Activated naive CD4-positive, alpha-beta T cell treated with anti-CD3 and anti-CD28 coated beads, Interleukin-2, amount 50 U/mL, for 24 hours (primary cell): ENCODE measurements around the gene FAAP20.

Source experiments
- H3K27ac Mint-ChIP-seq: one replicate; pipeline ENCODE4 v1.8.0; 2021; ENCODE audit warnings: mild to moderate bottlenecking, mixed read lengths
- H3K27me3 Mint-ChIP-seq: one replicate; pipeline ENCODE4 v1.8.0; 2021; ENCODE audit warnings: mixed read lengths
- H3K36me3 Mint-ChIP-seq: one replicate; pipeline ENCODE4 v1.8.0; 2021; ENCODE audit warnings: mixed read lengths
- H3K4me1 Mint-ChIP-seq: one replicate; pipeline ENCODE4 v1.8.0; 2021; ENCODE audit warnings: mixed read lengths
- H3K4me3 Mint-ChIP-seq: one replicate; pipeline ENCODE4 v1.8.0; 2021; ENCODE audit warnings: mild to moderate bottlenecking, mixed read lengths
- H3K9me3 Mint-ChIP-seq: one replicate; pipeline ENCODE4 v1.8.0; 2021; ENCODE audit warnings: mixed read lengths

Gene FAAP20

DNA sequence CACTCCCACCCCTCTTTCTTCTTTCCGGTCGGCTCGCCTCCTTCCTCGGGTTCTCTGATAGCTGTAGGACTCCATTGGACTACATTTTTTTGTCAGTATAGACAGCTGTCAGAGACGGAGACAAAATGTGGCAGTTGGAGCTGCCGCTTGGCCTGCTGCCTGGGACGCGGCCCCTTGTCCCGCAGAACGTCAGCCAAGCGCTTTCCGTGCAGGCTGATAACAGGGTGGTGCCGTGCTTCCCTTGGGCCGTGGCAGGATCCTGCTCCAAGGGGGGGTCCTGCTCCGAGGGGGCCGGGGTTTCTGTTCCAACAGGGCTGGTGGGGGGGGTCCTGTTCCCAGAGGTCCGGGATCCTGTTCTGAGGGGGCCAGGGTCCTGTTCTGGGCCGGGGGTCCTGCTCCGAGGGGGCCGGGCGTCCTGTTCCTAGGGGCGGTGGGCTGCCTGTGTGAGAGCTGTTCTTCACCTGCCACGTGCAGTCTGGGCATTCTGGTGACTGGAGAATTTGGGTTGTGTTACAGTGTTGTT is 38.4 kb upstream of the FAAP20 start:
- H3K27me3 Mint-ChIP-seq: no peaks in the 10 kb centered on the region
- peaks cover 64% of the 10 kb centered on the region for H3K4me1 Mint-ChIP-seq
- peak overlapping the region; percentile 89 for H3K27ac Mint-ChIP-seq
- peak overlapping the region; percentile 94 for H3K4me3 Mint-ChIP-seq
- no peaks in the 10 kb centered on the region for H3K9me3 Mint-ChIP-seq
- H3K36me3 Mint-ChIP-seq: peaks cover 4% of the 10 kb centered on the region

DNA sequence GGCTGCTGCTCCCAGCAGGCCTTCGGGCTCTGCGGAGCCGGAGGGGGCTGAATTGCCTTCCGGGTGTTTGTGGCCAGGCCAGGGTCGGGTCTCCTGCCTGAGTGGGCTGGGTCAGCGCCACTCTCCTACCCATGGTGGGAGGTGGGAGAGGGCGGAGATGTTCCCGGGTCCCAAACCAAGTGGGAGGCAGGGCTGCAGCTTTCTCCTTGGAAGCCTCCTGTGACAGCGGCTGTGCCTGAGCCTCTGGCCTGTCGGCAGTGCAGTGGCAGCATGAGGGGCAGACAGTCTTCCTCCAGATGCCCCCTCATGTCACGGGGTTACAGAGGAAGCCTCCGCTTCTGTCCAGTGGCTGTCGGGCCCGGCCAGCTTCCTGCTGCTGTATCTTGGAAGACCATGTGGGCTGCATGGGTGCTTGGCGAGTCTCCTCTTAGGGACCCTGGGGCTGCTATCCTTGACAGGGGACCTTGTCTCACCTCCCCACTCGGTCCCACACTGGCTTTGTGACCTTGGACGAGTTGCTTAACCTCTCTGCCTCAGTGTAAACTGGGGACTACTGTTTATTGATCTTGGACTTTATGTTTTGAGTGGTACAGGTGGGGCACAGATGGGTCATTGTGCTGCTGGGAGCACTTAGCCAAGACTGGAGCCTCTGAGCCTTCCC is 37.8 kb upstream of the FAAP20 start:
- peak overlapping the region; percentile 98 for H3K27ac Mint-ChIP-seq
- no peaks in the 10 kb centered on the region for H3K9me3 Mint-ChIP-seq
- H3K36me3 Mint-ChIP-seq: peaks cover 4% of the 10 kb centered on the region
- no peaks in the 10 kb centered on the region for H3K27me3 Mint-ChIP-seq
- peaks cover 59% of the 10 kb centered on the region for H3K4me1 Mint-ChIP-seq
- H3K4me3 Mint-ChIP-seq: peak overlapping the region; percentile 94

DNA sequence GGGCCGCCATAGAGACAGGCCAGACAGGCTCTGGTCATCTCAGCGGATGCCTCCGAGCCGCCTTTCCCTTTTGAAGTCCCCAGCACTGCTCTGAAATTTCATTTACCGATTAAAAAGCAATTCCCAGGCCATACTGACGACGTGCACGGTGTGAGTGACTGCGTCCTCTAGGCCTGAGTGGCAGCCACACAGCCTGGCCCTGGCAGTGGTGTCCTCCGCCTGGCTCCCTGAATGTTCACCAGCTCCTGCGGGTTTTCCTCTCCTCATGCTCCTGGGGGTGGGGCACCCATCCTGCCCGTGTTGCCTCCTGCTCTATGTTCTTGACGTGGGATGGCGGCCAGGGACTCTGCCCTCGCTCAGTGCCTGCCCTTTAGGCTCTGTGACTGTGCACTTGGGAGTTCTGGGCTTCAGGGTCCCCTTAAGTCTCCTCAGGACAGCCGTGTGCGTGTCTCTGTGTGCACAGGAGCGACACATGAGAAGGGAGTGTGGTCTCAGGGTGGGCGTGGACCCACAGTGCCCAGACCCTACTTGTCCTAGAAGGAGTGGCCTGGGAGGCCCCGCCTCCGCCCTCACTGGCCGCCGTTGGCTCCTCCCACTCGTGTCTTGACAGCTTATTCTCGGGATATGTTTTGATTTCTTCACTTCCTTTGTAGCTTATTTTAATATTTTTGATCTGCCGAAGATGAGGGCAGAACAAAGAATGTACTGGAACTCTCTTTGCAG is 37.1 kb upstream of the FAAP20 start:
- Mint-ChIP-seq H3K27me3 (no peaks in the 10 kb centered on the region), H3K27ac (peak overlapping the region; percentile 98), H3K36me3 (peaks cover 4% of the 10 kb centered on the region), H3K9me3 (no peaks in the 10 kb centered on the region), H3K4me3 (peak overlapping the region; percentile 94), H3K4me1 (peaks cover 53% of the 10 kb centered on the region)

DNA sequence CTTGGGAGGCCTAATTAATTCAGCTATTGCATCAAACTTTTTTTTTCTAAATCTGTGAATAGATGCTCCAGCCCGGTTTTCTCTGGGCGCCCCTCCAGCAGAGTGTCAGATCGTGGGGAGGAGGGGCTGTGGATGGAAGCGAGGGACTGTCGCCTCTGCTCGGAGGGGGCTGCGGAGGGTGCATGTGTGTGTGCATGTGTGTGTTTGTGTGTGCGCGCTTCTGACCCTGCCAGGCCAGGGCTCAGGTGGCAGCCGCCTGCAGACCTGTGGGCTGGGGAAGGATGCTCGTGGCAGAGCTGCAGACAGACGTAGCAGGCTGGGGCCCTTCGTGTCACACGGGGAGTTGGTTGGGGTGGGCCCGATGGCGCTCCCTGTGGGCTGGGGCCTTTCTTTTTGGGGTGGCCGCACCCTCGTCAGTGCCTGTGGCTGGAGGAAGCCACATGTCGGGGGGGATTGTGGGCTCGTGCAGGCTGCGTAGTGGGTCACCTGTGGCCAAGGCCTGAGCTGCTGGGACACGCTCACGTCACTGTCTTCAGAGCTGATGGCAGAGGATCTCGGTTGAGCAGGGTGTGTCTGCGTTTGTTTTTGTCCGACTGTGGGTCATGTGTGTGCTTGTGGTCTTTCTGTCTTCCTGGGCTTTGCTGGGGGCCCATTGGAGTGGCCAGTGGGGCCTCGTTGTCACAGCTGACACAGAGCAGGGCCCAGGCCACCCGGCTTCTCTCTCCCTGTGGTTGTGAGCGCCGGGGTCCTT is 36.4 kb upstream of the FAAP20 start:
- H3K4me3 Mint-ChIP-seq: peak overlapping the region; percentile 94
- no peaks in the 10 kb centered on the region for H3K9me3 Mint-ChIP-seq
- H3K4me1 Mint-ChIP-seq: peaks cover 50% of the 10 kb centered on the region
- H3K36me3 Mint-ChIP-seq: peaks cover 4% of the 10 kb centered on the region
- peak overlapping the region; percentile 98 for H3K27ac Mint-ChIP-seq
- no peaks in the 10 kb centered on the region for H3K27me3 Mint-ChIP-seq

DNA sequence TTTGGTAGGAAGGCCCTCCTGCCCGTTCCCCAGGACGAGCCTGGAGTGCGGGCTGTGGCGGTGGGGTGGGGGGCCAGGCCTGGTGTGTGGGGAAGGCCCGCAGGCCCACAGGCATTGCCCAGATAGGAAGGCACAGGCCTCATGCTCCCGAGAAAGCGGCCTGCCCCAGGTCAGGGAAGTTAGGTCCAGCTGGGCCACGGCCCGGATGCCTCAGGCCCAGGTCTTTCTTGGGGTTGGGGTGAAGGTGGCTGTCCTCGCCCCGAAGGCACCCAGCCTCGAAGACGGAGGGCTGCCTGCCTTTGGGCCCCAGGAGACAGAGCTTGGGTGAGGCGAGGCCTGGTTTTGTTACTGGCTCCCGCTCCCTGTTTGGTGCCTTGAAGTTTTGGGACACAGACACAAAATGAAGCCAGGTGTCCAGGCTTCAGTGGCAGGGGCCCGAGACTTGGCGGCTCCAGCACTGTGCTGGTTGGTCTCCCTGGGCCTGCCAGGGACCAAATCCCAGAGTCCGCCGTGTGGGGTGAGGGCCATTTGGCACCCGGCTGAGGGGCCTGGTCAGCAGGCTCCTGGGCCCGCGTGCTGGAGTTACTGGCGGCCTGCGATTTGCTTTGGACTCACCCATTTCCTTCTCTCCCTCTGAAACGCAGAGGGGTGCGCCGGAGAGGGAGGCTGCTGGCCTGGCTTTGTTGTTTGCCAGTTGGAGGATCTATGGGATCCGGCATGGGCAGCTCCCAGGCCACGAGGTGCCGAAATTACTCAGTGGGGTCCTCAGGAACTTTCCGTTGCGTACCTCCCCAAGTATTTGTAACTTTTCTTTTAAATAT is 35.5 kb upstream of the FAAP20 start:
- H3K4me3 Mint-ChIP-seq: peak overlapping the region; percentile 94
- peak overlapping the region; percentile 98 for H3K27ac Mint-ChIP-seq
- no peaks in the 10 kb centered on the region for H3K27me3 Mint-ChIP-seq
- H3K36me3 Mint-ChIP-seq: peaks cover 2% of the 10 kb centered on the region
- H3K4me1 Mint-ChIP-seq: peaks cover 41% of the 10 kb centered on the region
- H3K9me3 Mint-ChIP-seq: no peaks in the 10 kb centered on the region

DNA sequence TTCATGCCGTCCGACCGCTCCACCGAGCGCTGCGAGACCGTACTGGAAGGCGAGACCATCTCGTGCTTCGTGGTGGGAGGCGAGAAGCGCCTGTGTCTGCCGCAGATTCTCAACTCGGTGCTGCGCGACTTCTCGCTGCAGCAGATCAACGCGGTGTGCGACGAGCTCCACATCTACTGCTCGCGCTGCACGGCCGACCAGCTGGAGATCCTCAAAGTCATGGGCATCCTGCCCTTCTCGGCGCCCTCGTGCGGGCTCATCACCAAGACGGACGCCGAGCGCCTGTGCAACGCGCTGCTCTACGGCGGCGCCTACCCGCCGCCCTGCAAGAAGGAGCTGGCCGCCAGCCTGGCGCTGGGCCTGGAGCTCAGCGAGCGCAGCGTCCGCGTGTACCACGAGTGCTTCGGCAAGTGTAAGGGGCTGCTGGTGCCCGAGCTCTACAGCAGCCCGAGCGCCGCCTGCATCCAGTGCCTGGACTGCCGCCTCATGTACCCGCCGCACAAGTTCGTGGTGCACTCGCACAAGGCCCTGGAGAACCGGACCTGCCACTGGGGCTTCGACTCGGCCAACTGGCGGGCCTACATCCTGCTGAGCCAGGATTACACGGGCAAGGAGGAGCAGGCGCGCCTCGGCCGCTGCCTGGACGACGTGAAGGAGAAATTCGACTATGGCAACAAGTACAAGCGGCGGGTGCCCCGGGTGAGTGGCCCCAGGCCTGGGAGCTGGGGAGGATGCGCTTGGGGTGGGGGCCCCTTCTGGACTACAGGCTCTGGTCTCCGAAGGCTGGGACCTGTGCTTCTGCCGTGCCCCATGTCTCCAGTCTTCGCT is 34.7 kb upstream of the FAAP20 start:
- Mint-ChIP-seq H3K4me3 (peak overlapping the region; percentile 94), H3K36me3 (peaks cover 2% of the 10 kb centered on the region), H3K27ac (peak overlapping the region; percentile 92), H3K9me3 (no peaks in the 10 kb centered on the region), H3K4me1 (peaks cover 36% of the 10 kb centered on the region), H3K27me3 (no peaks in the 10 kb centered on the region)

DNA sequence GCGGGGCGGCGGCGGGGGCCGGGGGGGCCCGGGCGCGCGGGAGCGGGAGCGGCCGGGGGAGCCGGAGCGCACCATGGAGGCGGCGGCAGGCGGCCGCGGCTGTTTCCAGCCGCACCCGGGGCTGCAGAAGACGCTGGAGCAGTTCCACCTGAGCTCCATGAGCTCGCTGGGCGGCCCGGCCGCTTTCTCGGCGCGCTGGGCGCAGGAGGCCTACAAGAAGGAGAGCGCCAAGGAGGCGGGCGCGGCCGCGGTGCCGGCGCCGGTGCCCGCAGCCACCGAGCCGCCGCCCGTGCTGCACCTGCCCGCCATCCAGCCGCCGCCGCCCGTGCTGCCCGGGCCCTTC is 34.1 kb upstream of the FAAP20 start:
- H3K4me1 Mint-ChIP-seq: peaks cover 31% of the 10 kb centered on the region
- peak overlapping the region; percentile 94 for H3K4me3 Mint-ChIP-seq
- peaks cover 2% of the 10 kb centered on the region for H3K36me3 Mint-ChIP-seq
- H3K27ac Mint-ChIP-seq: peak overlapping the region; percentile 92
- H3K9me3 Mint-ChIP-seq: no peaks in the 10 kb centered on the region
- H3K27me3 Mint-ChIP-seq: no peaks in the 10 kb centered on the region

DNA sequence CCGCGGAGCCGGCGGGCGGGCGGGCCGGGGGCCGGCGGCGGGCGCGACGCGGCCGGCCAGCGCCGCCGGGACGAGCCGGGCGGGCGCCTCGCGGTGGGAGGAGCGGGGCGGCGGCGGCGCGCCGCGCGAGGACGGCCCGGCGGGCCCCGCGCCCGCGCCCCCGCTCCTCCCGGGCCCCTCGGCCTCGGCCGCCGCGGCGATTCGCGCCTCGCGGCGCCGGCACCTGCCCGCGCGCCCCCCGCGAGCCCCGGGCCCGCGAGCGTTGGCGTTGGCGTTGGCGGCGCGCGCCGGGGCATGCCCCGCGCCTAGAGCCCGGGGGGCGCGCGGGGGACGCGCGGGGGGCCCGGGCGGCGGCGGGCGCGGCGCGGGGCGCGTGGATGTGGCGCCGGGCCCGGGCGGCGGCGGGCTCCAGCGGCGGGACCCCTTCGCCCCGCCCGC is 33.6 kb upstream of the FAAP20 start, which contains the start of gene SKI:
Gene SKI (plus strand): TSS at position 163 of the 438 bp plus-strand sequence. CDS start 448 bp downstream, outside the sequence.
- H3K4me1 Mint-ChIP-seq: peaks cover 26% of the 10 kb centered on the region
- peak within 1 kb of the TSS; percentile 92 for H3K27ac Mint-ChIP-seq
- H3K36me3 Mint-ChIP-seq: peaks cover 2% of the 10 kb centered on the region
- no peaks in the 10 kb centered on the region for H3K27me3 Mint-ChIP-seq
- H3K4me3 Mint-ChIP-seq: peak within 1 kb of the TSS; percentile 94
- H3K9me3 Mint-ChIP-seq: no peaks in the 10 kb centered on the region

DNA sequence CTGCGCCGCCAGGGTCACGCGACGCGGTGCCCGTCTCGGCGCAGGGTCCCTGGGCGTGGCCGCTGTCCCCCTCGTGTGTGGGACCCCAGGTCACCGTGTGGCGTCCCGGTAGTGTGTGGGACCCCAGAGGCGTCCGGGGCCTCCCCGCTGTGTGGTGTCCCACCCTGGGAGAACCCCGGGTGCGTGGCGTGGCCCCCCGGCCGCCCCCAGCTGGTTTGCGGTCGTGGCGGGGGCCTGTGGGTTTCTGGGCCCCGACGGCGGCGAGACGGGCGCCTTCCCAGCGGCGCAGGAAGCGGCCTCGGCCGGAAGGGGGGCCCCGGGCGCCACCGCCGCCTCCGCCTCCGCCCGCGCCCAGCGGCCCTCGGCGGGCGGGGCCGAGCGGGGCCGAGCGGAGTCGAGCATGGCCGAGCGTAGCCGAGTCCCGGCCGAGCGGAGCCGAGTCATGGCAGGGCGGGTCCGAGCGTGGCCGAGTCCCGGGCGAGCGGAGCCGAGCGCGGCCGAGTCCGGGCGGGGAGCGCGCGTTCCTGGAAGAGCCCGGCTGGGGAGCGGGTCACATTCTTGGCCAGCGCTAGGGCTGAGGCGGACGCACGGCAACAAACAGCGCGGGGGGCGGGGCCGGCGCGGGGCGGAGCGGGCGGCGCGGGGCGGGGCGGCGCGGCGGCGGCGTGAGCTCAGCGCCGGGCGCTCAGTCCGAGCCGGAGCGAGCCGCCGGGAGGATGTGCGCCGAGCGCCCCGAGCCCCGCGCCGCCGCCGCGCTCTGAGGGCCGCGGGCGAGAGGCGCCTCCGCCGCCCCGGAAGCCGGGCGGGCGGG is 33.0 kb upstream of the FAAP20 start:
- H3K4me1 Mint-ChIP-seq: peaks cover 21% of the 10 kb centered on the region
- H3K4me3 Mint-ChIP-seq: peak overlapping the region; percentile 64
- peak overlapping the region; percentile 27 for H3K27ac Mint-ChIP-seq
- no peaks in the 10 kb centered on the region for H3K9me3 Mint-ChIP-seq
- H3K36me3 Mint-ChIP-seq: peaks cover 2% of the 10 kb centered on the region
- H3K27me3 Mint-ChIP-seq: no peaks in the 10 kb centered on the region

DNA sequence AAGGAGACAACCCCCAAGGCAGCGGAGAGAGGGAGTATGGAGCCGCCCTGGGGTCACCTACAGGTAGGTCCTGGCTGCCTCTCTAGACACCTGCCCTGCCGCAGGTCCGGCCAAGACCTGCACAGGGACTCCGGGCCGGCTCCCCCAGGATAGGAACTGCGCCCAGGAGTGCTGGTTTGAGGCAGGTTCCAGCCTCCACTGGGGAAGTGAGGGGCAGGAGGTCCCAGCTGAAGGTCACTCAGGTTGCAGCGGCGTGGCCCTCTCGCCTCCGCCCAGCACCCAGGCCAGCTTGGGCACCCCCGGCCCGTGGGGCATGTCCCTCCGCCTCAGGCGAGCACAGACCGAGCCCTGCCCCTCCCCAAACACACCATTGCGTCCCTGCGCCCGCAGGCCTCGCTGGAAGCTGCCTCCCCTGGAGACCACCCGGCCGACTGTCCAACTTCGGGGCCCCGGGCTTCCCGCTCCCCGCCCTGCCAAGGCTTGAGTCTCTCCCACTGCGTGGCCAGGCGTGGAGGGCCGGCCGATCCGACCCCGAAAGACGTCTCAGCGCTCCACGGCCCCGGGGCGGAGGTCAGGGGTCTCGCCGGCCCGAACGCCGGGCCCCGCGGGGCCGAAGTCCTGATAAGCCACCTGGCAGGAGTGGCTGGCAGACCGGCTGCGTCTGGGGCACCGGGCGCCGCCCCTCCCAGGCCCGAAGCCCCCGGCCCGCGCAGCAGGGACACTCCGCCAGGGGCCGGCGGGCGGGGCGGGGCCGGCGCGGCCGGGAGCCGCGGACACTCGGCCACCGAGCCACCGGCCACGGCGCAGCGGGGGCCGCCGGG is 32.2 kb upstream of the FAAP20 start:
- H3K9me3 Mint-ChIP-seq: no peaks in the 10 kb centered on the region
- H3K4me3 Mint-ChIP-seq: peak overlapping the region; percentile 87
- peaks cover 15% of the 10 kb centered on the region for H3K4me1 Mint-ChIP-seq
- H3K27ac Mint-ChIP-seq: peak overlapping the region; percentile 98
- H3K27me3 Mint-ChIP-seq: no peaks in the 10 kb centered on the region
- H3K36me3 Mint-ChIP-seq: peaks cover 2% of the 10 kb centered on the region

DNA sequence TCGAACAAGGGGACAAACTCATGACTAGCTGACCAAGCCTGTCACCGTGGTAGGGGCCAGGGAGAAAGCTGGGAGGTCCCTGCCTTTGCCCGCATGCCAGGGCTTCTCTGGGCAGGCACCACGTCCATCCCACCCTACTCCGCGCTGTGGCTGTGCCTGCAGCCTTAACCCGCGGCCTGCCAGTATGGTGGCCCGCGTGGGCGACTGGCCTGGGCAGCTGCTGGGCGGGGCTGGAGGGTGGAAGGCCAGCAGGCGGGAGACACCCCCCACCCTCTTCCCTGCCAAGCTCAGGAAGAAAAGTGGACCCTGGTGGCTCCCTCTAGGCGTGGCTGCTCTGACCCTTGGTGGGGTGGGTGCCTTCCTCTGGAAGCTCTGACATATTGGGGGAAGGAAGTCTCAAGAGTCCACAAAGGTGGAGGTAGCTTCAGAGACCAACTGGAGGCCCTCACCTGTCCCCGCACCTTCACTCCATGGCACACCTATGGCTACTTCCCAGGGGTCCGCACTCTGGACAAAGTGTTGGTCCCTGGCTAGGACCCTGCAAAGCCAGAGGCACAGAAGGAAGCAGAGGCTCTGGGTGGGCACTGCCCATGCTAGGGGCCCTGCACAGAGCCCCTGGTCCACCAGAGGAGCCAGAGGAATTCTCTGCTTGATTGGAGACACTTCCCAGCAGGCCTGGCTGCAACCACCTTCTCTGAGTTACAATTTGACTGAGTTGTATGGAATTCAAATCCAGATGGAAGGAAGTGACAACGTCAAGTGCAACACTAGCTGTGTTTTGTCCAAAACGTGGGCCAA is 30.3 kb upstream of the FAAP20 start:
- Mint-ChIP-seq H3K4me3 (no peak overlapping the region), H3K27me3 (no peaks in the 10 kb centered on the region), H3K36me3 (no peaks in the 10 kb centered on the region), H3K9me3 (no peaks in the 10 kb centered on the region), H3K27ac (peak overlapping the region; percentile 23), H3K4me1 (peaks cover 4% of the 10 kb centered on the region)

DNA sequence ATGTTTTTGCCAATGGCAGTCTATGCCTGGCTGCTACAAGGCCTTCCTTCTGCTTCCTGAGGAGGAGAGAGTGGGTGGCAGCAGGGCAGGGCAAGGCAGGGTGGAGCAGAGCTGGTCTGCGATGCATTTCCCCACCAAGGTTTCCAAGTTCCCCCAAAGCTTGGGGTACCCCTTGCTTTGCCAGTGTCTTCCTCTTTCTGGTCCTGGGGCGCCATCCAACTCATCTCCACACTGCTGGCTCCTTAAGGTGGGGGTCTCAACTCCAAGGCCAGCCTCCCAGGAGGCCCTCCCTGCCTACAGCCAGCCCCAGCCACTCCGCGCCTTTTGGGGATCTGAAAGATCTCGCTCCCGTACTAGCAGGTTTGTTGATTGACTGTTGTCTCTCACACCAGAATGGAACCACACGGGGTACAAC is 29.6 kb upstream of the FAAP20 start:
- H3K4me3 Mint-ChIP-seq: no peak overlapping the region

More for the DNA sequence above, 29.6 kb upstream of the FAAP20 start:
- Mint-ChIP-seq H3K9me3 (no peaks in the 10 kb centered on the region), H3K4me1 (peaks cover 4% of the 10 kb centered on the region), H3K27ac (peak overlapping the region; percentile 23), H3K36me3 (no peaks in the 10 kb centered on the region), H3K27me3 (no peaks in the 10 kb centered on the region)
